HTR-8/SVneo (cell line): Measurements from ENCODE around the gene IRAG1.

ENCODE experiments used
- DNase-seq: peaks from one replicate; pipeline ENCODE4 v3.0.0; 2011; ENCODE audit warnings: low spot score, mixed read lengths; ENCODE audit not compliant: insufficient read length
- FAIRE-seq: peaks from 2 replicates; lab custom pipeline; 2011; peaks lifted over from hg19 to GRCh38; lab: Jason Lieb, UNC

Gene IRAG1

DNA sequence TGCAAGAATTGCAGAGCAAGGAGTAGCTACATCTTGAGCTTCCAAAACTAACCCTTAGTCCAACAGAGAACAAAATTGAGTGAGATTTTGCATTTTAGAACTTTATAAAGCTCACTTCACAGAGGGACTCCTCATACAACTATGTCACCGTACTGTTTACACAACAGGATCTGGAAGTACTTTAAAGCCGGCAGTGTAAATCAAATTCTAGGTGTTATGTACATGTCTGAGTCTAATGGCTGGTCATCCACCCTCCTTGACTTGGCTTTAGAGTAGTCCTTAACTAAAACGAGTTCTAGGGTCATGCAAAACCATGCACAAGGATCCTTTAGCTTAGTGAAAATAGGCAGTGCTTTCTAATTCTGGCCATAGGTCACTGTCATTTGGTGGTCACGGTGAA lies 23.5 kb downstream of the IRAG1 start:
- DNase-seq (no peak), FAIRE-seq (no peak)

DNA sequence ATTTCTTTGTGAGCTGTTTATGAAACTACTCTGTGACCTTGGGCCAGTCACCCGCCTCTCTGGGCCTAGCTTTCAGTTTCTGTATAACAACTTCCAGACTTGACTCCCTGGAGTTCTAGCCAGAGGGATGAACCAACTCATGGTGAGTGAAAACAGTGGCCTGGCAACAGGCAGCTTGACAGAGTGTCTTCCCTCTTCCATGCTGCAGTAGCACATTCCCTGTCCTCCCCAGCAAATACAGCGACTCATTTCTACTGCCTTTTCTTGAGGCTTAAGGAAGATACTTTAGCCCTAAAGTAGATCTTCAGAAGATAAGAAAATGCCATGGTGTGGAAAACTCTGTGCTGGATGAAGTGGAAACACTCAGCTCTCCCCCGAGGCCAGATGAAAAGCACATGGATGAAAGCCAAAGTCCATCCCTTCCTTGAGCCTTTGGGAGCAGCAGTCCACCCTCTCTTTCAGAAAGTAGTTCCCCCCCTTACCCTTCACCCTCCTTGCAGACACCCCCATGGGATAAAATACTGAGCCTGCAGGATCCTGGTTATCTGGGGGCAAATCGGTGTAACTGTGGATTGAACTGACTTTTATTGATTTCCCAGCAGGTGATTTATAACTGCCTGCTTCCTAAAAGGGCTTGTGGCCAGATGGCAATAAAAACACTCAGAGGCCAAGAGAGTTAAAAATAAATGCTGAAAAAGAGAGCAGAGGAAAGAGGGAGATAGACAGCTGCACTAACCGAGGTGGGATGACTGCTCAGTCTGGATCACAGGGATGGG lies 24.1 kb downstream of the IRAG1 start:
- FAIRE-seq (no peak), DNase-seq (peak; percentile 43)

DNA sequence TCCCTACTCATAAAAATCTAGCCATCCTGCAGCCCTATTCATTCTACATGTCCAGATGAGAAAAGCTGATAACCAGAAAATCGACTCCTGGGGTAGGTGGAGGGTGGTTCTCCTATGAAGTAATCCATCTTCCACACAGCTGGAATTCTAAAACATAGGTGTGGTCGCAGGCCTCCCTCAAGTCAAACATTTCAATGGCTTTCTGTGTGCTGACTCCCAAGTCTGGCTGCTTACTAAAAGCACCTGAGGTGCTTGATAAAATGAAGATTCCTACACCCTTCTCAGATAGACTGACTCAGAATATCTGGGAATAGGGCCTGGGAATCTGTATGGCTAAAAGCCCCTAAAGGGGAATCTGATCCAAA lies 26.1 kb downstream of the IRAG1 start:
- no peak for FAIRE-seq

DNA sequence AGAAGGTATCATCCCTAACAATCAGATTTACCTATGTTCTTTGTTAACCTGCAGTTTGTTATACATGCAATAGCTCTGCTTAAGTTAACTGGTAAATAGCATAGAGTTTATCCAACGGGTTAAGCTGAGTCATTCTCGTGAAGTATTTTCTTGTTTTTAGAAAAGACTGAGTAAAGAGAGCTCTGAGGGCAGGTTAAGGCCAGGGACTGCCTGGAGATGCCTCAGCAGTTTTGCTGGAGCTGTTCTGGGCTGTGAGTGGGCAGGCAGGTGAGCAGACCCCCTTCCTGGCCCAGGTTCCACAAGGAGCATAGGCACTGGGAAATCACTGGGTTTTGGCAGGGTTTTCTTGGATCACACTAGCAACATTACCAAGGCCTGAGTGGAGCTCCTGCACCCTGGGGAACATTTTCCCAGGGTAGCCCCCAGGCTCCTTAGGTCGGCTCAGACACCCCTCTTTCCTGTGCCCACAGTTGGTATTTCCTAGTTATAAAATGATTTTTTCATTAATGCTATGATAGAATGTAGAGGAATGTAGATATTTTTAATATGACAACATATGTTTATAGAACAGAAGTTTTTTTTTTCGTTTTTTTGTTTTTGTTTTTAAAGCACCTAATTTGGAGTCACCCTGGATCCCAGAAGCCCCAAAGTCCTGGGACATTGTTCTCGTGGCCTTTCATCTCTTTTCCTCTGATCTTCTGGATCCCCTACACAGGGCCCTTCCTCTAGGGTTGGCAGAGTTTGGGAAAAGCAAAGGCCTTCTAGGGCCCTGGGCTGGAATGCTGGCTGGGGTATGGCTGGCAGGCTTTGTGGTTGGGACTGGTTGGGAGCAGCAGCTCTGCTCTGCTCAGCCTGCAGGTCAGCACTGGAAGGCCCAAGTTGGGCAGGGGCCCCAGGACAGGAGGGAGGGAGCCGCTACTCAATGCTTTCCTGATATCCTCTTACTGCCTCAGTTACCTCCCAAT lies 26.7 kb downstream of the IRAG1 start:
- FAIRE-seq (no peak), DNase-seq (no peak)

More for the DNA sequence above, 26.1 kb downstream of the IRAG1 start:
- DNase-seq: no peak

DNA sequence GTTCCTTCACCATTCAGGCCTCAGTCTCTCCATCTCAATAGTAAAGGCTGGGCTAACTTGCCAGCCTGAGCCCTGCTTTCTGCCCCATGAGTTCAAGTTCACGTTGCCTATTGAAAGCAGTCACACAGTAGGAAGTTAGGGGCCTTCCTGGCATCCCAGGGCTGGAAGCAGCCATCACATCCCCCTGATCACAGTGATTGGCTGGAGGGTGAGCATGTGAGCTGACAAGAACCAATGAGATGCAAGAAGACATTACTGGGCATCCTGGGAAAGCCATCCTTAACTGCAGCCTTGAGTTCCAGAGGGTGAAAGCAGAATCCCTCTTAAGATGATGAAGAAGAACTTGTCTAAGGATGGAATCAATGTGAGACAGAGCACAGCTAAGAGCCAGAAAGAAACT lies 29.1 kb downstream of the IRAG1 start:
- DNase-seq: no peak
- FAIRE-seq: no peak

DNA sequence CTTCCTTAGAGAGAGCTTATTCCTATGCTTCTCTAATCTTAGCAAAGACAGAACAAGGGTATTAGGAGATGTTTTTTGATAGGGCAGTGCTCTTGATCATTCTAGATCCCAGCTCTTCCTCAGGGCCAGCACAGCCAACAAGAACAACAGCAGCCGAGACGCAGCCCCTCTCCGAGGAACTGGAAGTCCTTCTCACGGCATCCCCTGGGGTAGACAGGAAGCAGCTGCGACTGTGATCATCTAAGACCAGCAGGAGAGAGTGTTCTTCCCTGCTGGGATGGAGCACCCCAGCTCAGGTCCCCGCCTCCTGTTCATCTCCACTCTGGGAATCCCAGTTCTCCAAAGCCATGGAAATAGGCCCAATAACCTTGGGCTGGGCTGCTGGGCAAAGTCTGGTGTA lies 29.6 kb downstream of the IRAG1 start:
- FAIRE-seq (no peak), DNase-seq (no peak)

DNA sequence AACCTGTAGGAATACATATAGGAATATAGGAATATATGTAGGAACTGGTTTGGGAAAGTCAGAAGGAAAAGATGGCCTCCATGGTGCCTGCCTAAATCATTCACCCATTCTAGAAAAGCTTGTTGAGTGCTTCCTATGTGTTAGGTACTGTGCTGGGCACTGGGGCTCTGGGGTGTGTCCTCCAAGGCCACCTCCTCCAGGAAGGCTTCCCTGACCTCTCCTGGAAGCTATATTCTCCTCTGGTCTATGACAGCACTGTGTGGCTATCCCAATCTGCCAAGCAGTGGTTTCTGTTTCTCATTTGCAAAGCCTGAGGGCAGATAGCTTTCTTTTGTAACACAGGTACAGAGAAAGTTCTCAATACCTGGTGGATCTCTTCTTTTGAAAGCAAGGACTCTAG lies 30.2 kb downstream of the IRAG1 start:
- FAIRE-seq: no peak
- DNase-seq: no peak

DNA sequence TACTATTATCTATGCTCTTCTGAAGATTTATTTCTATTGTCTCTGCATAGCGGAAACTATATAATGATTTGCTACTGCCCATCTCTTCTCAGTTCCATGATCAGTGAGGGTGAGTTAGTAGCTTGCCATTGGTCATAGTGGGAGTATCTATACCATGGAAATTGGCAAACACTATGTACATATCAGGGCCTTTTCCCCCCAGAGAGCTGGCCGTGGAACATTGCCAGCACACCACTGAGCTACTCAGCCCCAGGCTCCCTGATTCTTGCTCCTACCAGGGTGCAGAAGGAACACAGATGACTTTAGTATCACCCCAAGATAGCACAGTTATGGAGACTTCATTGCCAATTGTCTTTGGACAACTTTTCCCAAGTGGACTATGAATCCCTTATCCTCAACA lies 33.2 kb downstream of the IRAG1 start:
- no peak for DNase-seq
- no peak for FAIRE-seq

DNA sequence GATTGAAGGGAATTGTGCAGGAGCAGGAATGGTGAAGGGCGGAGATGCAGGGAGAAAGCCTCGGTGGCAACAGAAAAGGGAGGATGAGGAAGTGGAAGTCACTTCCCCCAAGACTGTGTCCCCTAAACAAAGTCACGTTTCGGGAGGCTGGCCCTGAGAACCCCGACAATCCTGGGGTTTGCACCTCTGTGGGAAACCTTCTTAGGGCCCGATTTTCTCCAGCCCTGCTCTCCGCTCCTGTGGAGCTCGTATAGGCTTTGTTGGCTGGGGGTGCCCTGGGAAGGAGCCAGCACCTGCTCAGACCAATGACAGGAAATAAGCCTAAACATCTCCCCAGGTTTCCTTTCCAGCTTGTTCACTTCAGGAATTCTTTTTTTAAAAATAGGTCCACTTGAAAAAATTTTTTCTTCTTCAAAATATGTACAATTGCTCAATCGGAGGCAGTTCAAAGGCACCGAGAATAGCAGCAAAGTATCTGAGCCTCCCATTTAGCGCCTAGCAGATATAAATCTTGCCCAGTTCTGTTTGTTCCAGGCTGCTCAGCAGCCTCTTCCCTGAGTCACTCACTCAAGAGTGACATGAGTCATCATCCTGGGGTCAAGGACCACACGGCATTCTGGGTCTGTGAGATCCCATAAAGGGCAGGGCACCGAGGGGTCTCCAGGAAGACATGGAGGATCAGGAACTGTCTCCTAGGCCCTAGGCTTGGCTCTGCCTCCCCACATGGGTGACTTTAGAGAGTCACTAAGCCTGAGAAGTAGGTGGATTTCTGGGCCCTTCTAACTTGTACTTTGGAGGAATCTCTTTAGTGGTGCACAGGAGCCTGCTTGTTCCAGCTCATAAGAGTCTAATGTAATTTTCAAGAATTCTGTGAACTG lies 34.0 kb downstream of the IRAG1 start:
- FAIRE-seq (peak; percentile 52), DNase-seq (peak; percentile 72)

DNA sequence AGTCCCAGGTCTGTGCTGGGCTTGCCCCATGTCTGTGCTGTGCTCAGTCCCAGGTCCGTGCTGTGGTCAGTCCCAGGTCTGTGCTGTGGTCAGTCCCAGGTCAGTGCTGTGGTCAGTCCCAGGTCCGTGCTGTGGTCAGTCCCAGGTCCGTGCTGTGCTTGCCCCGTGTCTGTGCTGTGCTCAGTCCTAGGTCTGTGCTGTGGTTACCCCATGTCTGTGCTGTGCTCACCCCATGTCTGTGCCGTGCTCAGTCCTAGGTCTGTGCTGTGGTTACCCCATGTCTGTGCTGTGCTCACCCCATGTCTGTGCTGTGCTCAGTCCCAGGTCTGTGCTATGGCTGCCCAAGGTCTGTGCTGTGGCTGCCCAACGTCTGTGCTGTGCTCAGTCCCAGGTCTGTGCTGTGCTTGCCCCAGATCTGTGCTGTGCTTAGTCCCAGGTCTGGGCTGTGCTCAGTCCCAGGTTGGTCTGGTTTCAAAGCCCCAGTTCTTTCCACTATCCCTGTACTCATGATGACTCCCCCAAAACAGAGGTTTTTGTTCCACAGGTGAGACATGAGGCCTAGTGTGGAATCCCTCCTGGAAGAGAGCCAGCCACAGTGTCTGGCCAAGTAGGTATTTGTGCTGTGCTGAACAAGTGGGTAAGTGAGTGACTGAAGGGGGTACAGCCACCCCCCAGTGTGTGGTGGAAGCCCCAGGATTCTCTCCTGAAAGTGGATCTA lies 34.8 kb downstream of the IRAG1 start:
- DNase-seq: no peak
- FAIRE-seq: peak; percentile 88

DNA sequence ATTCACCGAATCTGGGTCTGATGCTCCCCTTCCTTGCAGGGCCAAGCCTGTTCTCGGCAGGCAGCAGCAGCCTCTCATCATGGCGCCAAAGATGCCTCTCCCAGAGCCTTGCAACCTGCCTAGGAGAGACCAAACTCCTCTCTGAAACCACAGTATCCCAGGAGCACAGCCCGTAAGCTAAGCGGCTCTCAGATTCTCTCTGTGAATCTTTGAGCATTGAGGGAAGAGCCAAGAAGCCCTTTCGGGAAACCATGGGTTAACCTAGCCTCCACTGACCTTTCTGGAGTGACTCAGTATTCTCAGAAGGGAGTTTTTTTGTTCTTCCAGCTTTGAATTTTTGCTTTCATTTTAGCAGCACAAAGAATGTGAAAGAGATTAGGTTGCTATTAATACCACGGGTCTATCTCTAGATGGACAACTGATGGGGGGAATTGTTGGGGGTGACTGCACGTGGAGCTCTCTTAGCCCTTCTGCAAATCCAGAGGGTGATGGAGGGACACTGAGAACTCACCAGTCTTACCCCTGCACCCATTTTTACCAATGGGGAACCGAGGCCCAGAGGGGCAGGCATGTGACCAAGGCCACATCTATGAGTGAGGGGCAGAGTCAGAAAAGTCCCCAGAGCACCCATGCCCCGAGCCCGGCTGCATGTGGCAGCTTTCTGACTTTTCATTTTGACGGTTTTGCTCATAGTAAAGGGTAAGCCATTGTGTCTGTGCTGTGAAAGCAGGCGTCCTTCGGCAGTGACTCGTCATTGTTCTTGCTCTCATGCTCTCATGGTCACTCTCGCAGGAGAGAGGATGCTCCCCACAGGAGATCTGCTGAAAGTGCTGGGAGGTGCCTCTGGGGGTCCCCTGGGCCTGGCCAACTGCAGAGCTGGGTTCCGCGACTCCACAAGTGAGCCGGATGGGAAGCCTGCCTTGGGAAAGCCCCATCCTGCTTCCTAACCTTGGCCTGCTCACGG lies 36.0 kb downstream of the IRAG1 start:
- DNase-seq (peak; percentile 49), FAIRE-seq (no peak)

DNA sequence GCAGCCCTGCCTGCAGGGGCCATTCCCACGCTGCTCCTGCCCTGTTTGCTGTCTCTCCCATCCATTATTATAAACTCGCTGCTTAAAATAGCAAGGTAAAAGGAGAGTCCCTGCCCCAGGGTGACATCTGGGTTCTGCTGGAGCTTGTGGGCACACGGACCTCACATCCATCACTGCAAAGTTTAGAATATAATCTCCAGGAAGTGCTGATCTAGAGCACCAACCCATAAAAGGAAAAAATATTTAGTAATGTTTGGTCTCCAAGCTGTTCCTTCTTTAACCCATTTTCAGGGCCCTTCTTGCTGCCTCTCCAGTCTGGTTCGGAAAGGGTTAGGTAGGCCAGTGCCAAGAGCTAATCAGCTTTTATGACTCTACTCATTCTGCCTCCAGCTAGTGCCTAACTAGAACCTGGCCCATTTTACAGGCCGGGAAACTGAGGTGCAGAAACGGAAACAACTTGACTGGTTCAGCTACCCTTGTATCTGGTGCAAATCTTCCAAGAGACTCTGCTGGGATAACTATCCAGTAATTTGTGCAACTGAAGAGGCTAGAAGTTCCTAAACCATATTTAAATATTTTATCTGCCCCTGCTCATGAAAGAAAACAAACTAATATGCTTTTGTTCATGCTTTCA lies 37.5 kb downstream of the IRAG1 start:
- FAIRE-seq (no peak), DNase-seq (no peak)

DNA sequence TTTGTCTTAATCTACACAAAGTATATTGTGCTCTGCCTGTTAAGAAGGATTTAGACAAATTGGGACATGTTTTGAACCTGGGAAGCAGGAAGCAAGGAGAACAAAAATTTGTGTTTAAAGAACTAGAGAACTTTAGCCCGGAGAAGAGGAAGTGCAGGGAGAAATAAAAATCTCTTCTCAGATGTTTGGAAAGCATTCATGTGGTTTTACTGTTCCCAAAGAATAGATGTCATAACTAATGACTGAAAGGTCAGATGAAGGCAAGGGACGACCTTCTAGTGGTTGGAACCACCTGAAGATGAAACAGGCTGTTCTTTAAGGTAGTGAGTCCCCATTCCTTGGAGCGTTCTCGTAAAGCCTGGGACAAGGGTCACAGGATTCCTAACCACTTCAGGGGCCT lies 38.3 kb downstream of the IRAG1 start:
- no peak for DNase-seq
- no peak for FAIRE-seq

DNA sequence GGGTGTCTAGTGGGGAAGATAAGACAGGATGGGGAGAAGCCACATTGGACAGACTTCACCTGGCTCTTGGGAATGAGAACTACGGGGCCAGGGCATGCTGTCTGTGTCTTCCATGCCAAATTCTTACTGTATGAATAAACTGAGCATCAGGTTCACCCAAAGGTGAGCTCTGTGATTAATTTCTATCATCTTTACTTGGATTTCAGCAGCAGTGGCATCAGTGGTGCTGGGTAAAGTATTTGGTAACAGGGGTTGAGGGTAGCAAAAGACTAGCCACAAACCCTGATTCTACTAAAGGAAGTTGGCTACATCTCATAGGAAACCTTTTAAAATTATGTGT lies 38.8 kb downstream of the IRAG1 start:
- DNase-seq (no peak), FAIRE-seq (no peak)

DNA sequence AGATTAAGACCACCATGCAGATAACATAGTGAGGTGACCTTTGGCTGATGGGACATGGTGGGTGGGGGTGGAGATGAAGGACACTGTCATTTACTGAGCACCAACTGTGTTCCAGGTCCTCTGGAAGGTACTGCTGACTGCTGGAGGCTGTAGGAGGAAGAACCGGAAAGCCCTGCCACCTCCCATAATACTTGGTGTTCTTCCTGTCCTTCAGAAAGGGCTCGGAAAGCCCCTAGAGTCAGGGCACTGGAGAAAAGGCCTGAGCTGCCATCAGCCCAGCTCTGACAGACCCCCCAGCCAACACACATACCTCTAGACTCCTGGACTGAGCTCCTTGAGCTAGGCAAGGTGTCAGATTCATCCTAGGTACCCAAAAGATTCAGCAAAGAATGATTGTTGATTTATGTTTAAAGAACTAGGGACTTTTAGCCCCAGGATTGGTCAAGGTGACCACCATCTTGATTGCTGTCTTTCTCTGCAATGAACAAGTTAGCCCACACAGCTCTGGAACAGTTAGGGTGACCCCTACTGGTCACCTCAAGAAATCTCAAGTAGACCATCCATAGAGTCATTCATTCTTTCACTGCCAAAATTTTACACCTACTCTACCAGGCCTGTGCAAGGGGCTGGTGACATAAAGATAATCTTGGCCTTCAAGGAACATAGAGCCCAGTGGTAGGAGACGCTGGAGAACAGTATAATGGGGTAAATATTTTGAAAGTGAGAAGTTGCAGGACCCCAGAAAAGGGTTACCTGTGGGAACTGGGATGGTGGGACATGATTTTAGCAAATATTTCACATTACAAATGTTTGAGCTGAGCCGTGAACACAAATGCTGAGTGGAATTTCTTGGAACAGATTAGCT lies 39.4 kb downstream of the IRAG1 start:
- FAIRE-seq (no peak), DNase-seq (peak; percentile 50)

DNA sequence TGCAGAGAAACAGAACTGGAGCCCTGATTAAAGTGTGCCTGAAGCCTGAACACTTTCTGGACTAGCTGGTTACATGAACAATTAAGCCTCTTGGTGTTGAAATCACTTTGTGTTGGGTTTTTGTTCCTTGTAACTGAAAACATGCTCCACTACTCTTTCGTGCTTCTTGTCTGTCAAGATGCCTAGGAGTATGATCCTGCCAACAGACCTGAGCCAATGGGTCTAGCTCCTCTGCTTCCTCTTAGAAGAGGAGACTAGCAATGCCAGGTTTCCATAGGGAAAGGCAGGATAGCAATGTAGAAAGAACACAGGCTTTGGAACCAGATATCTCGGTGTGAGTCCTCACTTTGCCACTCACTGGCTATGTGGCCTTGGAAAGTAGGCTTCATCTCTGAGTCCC lies 40.3 kb downstream of the IRAG1 start:
- no peak for DNase-seq
- no peak for FAIRE-seq

DNA sequence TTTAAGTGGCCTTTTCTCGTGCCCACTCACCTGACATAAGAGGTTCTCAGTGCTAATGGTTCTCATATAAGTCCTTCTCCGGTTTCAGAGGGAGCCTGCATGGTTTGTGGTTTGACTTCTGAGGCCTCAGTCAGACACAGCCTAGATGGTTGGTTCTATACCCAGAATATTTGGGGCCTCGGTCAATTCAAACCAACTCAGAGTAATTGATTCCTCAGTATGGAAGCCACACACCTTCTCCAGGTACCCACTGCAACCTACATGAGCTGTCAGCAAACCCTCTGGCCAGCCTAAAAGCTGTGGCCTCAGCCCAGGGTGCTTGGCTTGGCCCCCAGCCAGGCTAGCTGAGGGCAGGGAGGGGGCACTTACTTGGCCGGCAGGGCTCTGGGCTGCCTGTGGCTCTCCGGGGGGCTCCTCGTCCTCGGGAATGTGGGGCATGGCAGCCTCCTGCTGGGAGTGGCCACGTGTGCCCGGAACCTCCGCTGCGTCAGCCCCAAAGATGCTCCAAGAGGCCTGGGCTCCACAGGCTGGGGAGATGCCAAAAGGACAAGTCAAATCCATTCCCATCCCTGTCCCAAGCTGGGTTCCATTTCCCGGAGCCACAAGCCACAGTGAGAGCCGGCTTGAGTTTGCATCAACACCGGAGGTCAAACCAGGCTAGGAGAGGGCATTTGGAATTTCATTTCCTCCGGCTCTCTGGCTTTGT lies 41.7 kb downstream of the IRAG1 start:
- no peak for FAIRE-seq
- no peak for DNase-seq
